ENCODE measurements around the gene STK17B. TPM values are rescaled to one million over a fixed set of nuclear protein-coding genes. Genes with fewer than 3 reads are reported as not detected.
"Not testable (repeated sequence)": the region's sequence is repeated elsewhere in the genome, so short reads cannot be mapped to it uniquely, and the experiment has no call there.

Gene STK17B
- total RNA-seq, 4 donors from 2014 or later: 6.9 to 24.2 (median 9.4) TPM

DNA sequence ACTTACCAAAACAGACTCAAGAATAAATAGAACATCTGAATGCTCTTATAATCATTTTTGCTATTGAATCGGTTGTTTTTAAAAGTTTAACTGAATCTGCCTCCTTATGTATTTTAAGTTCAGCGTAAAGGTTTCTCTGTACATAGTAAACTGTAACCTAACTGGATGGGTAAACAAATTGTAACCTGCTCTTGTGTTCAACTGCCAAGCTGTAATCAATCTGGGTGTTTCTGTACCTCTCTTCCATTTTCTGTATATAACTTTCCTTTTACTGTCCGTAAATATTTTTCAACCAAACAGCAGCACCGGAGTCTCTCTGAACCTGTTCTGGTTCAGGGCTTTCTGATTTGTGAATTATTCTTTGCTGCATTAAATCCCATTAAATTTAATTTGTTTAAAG lies 75.1 kb downstream of the STK17B start:
- DNase-seq (ENCODE audit: extremely low spot score): no peak
- no peak overlapping the region for H3K27ac ChIP-seq (replicated peaks in 1 of 4)
- H3K9me3 ChIP-seq: no peaks in the 10 kb centered on the region
- intact Hi-C loops (cut with DNase I): no loop called here
- no peak overlapping the region for H3K4me3 ChIP-seq
- TF ChIP-seq EP300 (IDR thresholded peaks at IDR 0.05): no peak
- TF ChIP-seq CTCF (IDR thresholded peaks at IDR 0.05): no peak
- no peak for TF ChIP-seq POLR2A (IDR thresholded peaks at IDR 0.05; ENCODE audit: low read depth)
- no peak for TF ChIP-seq POLR2AphosphoS5 (IDR thresholded peaks at IDR 0.05)
- no peaks in the 10 kb centered on the region for H3K36me3 ChIP-seq
- no peaks in the 10 kb centered on the region for H3K4me1 ChIP-seq
- WGBS: 93% methylated on average over 4 of the region's 4 CpGs
- H3K27me3 ChIP-seq: no peaks in the 10 kb centered on the region

GRCh38 chr2:196089448-196089847 lies 81.9 kb downstream of the STK17B start:
- WGBS: 93% methylated on average over 3 of the region's 5 CpGs
- not testable (repeated sequence) for H3K36me3 ChIP-seq; DNase-seq (ENCODE audit: extremely low spot score); H3K27ac ChIP-seq (replicated peaks in 1 of 4); H3K4me3 ChIP-seq; H3K27me3 ChIP-seq; H3K4me1 ChIP-seq; H3K9me3 ChIP-seq
- intact Hi-C loops (cut with DNase I): loop anchor here (10.0 kb wide), 1 partner anchor 205 kb away; no protein-coding TSS in a partner anchor

GRCh38 chr2:196088203-196088602 lies 83.2 kb downstream of the STK17B start:
- no peak for DNase-seq (ENCODE audit: extremely low spot score)
- Histone ChIP-seq H3K27me3 (peaks cover 0 to 5% (median 0%) of the 10 kb centered on the region in 4 donors), H3K4me1 (no peaks in the 10 kb centered on the region), H3K4me3 (no peak overlapping the region), H3K36me3 (no peaks in the 10 kb centered on the region), H3K27ac (replicated peaks in 1 of 4) (no peak overlapping the region), H3K9me3 (peaks cover 0 to 5% (median 1%) of the 10 kb centered on the region in 4 donors)
- intact Hi-C loops (cut with DNase I): loop anchor here (10.0 kb wide), 1 partner anchor 207 kb away; no protein-coding TSS in a partner anchor
- TF ChIP-seq POLR2A (IDR thresholded peaks at IDR 0.05; ENCODE audit: low read depth) (no peak), POLR2AphosphoS5 (IDR thresholded peaks at IDR 0.05) (no peak), CTCF (IDR thresholded peaks at IDR 0.05) (no peak), EP300 (IDR thresholded peaks at IDR 0.05) (no peak)
- 43% methylated on average over 2 of the region's 2 CpGs for WGBS

- intact Hi-C loops (cut with DNase I): loop anchor here (10.0 kb wide), 1 partner anchor 208 kb away; no protein-coding TSS in a partner anchor
- H3K27me3 ChIP-seq: peaks cover 0 to 5% (median 0%) of the 10 kb centered on the region in 4 donors
- TF ChIP-seq POLR2AphosphoS5 (IDR thresholded peaks at IDR 0.05) (no peak), CTCF (IDR thresholded peaks at IDR 0.05) (no peak), POLR2A (IDR thresholded peaks at IDR 0.05; ENCODE audit: low read depth) (no peak), EP300 (IDR thresholded peaks at IDR 0.05) (no peak)
- H3K4me1 ChIP-seq: no peaks in the 10 kb centered on the region
- H3K9me3 ChIP-seq: peaks cover 0 to 5% (median 1%) of the 10 kb centered on the region in 4 donors
- no peak overlapping the region for H3K4me3 ChIP-seq
- no peak overlapping the region for H3K27ac ChIP-seq (replicated peaks in 1 of 4)
- no peak for DNase-seq (ENCODE audit: extremely low spot score)
- H3K36me3 ChIP-seq: no peaks in the 10 kb centered on the region
- WGBS: 90% methylated on average over 7 of the region's 7 CpGs
Measured at GRCh38 chr2:196086517-196087368, 84.6 kb downstream of the STK17B start.

GRCh38 chr2:196083601-196084000 lies 87.8 kb downstream of the STK17B start:
- Histone ChIP-seq H3K27ac (replicated peaks in 1 of 4) (no peak overlapping the region), H3K27me3 (no peaks in the 10 kb centered on the region), H3K36me3 (no peaks in the 10 kb centered on the region), H3K4me3 (no peak overlapping the region), H3K9me3 (no peaks in the 10 kb centered on the region), H3K4me1 (peaks cover 0 to 4% (median 0%) of the 10 kb centered on the region in 4 donors)
- TF ChIP-seq CTCF (IDR thresholded peaks at IDR 0.05): no peak
- 90% methylated on average over 5 of the region's 5 CpGs for WGBS
- intact Hi-C loops (cut with DNase I): loop anchor here (10.0 kb wide), 1 partner anchor 211 kb away; no protein-coding TSS in a partner anchor
- DNase-seq (ENCODE audit: extremely low spot score): no peak

Other genes with a start within 250 kb of the STK17B start
- gene DNAH7, start 102.7 kb downstream of the STK17B start, total RNA-seq: under 1 TPM; 0.39 to 0.98 (median 0.66) TPM